Left ventricle myocardium inferior (tissue), 1 donor: ENCODE measurements around the gene TRIM14. TPM values are rescaled to one million over a fixed set of nuclear protein-coding genes. Genes with fewer than 3 reads are reported as not detected.

Experiments used
- DNase-seq: peaks from one replicate; pipeline ENCODE4 v3.0.0-alpha.2; 2020
- H3K27ac ChIP-seq: fragments of 200-600 bp; replicated peaks from 2 replicates; pipeline ENCODE4 v1.8.0; 2021
- H3K27me3 ChIP-seq: fragments of 200-600 bp; 2 replicates; pipeline ENCODE4 v1.8.0; 2021; ENCODE audit warnings: low read depth
- H3K36me3 ChIP-seq: fragments of 200-600 bp; 2 replicates; pipeline ENCODE4 v1.8.0; 2021
- H3K4me1 ChIP-seq: fragments of 200-600 bp; 2 replicates; pipeline ENCODE4 v1.8.0; 2021
- H3K4me3 ChIP-seq: fragments of 200-600 bp; 2 replicates; pipeline ENCODE4 v1.8.0; 2021; ENCODE audit warnings: mild to moderate bottlenecking, moderate library complexity
- H3K9me3 ChIP-seq: fragments of 200-600 bp; replicated peaks from 2 replicates; pipeline ENCODE4 v1.8.0; 2021
- CTCF ChIP-seq: fragments of 200-600 bp; IDR thresholded peaks from 2 replicates; pipeline ENCODE4 v1.8.0; 2021; ENCODE audit warnings: antibody characterized with exemption, mild to moderate bottlenecking, borderline replicate concordance
- intact Hi-C: fragments of 100-400 bp; cut with micrococcal nuclease; formaldehyde crosslinking; loops from one replicate; pipeline ENCODE4 v1.11.0; 2022
- total RNA-seq: library from RNA; stranded (reverse); fragmentation: NEBNext Ultra II Directional; extraction: Animal tissue kit (Norgen Biotek cat#: 25700); gene quantifications from one replicate; pipeline ENCODE4 v1.2.1, GENCODE V29; 2021
- donor health status: DM: no; HTN: yes; CAD: no; lungs with severe emphysema.

TRIM14 gene
- total RNA-seq, 1 donor from 2014 or later, result 4.1 TPM

GRCh38 chr9:98045234-98046179, 73.5 kb downstream of the TRIM14 start:
- intact Hi-C loops, result no loop called here
- Histone ChIP-seq H3K36me3 (no peaks in the 10 kb centered on the region), H3K4me1 (no peaks in the 10 kb centered on the region), H3K4me3 (no peak overlapping the region), H3K27ac (no peak overlapping the region), H3K9me3 (no peaks in the 10 kb centered on the region), H3K27me3 (no peaks in the 10 kb centered on the region)
- DNase-seq, result no peak
- no peak for TF ChIP-seq CTCF

GRCh38 chr9:98043915-98044314, 75.1 kb downstream of the TRIM14 start:
- Histone ChIP-seq H3K27me3 (no peaks in the 10 kb centered on the region), H3K36me3 (no peaks in the 10 kb centered on the region), H3K4me3 (no peak overlapping the region), H3K4me1 (no peaks in the 10 kb centered on the region), H3K27ac (no peak overlapping the region), H3K9me3 (no peaks in the 10 kb centered on the region)
- TF ChIP-seq CTCF, result no peak
- DNase-seq, result no peak
- intact Hi-C loops, result no loop called here

- Histone ChIP-seq H3K4me1 (peaks cover 17% of the 10 kb centered on the region), H3K9me3 (no peaks in the 10 kb centered on the region), H3K27ac (no peak overlapping the region), H3K4me3 (no peak overlapping the region), H3K27me3 (no peaks in the 10 kb centered on the region), H3K36me3 (no peaks in the 10 kb centered on the region)
- DNase-seq, result no peak
- intact Hi-C loops, result no loop called here
- no peak for TF ChIP-seq CTCF
Measured at GRCh38 chr9:98040212-98040611, 78.8 kb downstream of the TRIM14 start.

- H3K36me3 ChIP-seq, result no peaks in the 10 kb centered on the region
- no peak for DNase-seq
- intact Hi-C loops, result loop anchor here (10.0 kb wide), 1 partner anchor 55 kb away; the partner anchor contains the start of gene ANP32B
- H3K4me1 ChIP-seq, result peaks cover 21% of the 10 kb centered on the region
- H3K4me3 ChIP-seq, result no peak overlapping the region
- H3K27ac ChIP-seq, result no peak overlapping the region
- no peaks in the 10 kb centered on the region for H3K27me3 ChIP-seq
- no peak for TF ChIP-seq CTCF
- no peaks in the 10 kb centered on the region for H3K9me3 ChIP-seq
Measured at GRCh38 chr9:98039607-98040017, 79.4 kb downstream of the TRIM14 start.

- TF ChIP-seq CTCF, result no peak
- Histone ChIP-seq H3K27me3 (no peaks in the 10 kb centered on the region), H3K9me3 (no peaks in the 10 kb centered on the region), H3K36me3 (no peaks in the 10 kb centered on the region), H3K4me3 (no peak overlapping the region), H3K4me1 (peaks cover 22% of the 10 kb centered on the region), H3K27ac (no peak overlapping the region)
- DNase-seq, result no peak
- intact Hi-C loops, result loop anchor here (10.0 kb wide), 1 partner anchor 54 kb away; the partner anchor contains the start of gene ANP32B
Measured at GRCh38 chr9:98038958-98039357, 80.1 kb downstream of the TRIM14 start.
